ENCODE data around the gene ATXN1.

ATXN1 gene

DNA sequence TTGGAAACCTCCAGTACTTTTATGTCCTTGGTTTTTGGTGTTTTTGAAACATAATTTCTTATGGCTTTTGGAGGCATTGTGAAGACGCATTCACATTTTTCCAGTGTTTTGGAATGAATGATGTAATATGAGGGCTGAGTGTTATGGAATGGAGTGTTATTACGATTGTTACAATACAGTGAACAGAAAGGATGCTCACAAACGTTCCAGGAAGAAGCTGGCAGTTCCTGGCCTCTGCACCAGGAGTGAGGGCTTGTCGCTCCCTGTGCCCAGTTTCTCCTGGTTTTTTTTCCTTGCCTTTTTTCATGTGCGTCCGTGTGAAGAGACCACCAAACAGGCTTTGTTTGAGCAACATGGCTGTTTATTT, 502.6 kb downstream of the ATXN1 start:
- Histone ChIP-seq H3K36me3 (ENCODE audit: control insufficient read depth, insufficient read depth, low read length) (no peaks in the 10 kb centered on the region), H3K4me3 (replicated peaks; ENCODE audit: low read depth, low read length) (no peak overlapping the region), H3K27me3 (replicated peaks; ENCODE audit: control insufficient read depth, insufficient read depth, low read length) (no peaks in the 10 kb centered on the region; the same call in 1 of the 2 replicates)
- no peak for DNase-seq (ENCODE audit: extremely low read depth, insufficient read length)
- TF ChIP-seq, protein P1, sequence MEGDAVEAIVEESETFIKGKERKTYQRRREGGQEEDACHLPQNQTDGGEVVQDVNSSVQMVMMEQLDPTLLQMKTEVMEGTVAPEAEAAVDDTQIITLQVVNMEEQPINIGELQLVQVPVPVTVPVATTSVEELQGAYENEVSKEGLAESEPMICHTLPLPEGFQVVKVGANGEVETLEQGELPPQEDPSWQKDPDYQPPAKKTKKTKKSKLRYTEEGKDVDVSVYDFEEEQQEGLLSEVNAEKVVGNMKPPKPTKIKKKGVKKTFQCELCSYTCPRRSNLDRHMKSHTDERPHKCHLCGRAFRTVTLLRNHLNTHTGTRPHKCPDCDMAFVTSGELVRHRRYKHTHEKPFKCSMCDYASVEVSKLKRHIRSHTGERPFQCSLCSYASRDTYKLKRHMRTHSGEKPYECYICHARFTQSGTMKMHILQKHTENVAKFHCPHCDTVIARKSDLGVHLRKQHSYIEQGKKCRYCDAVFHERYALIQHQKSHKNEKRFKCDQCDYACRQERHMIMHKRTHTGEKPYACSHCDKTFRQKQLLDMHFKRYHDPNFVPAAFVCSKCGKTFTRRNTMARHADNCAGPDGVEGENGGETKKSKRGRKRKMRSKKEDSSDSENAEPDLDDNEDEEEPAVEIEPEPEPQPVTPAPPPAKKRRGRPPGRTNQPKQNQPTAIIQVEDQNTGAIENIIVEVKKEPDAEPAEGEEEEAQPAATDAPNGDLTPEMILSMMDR (IDR thresholded peaks at IDR 0.05; ENCODE audit: insufficient read depth, low read length, poor library complexity, severe bottlenecking), result no peak

DNA sequence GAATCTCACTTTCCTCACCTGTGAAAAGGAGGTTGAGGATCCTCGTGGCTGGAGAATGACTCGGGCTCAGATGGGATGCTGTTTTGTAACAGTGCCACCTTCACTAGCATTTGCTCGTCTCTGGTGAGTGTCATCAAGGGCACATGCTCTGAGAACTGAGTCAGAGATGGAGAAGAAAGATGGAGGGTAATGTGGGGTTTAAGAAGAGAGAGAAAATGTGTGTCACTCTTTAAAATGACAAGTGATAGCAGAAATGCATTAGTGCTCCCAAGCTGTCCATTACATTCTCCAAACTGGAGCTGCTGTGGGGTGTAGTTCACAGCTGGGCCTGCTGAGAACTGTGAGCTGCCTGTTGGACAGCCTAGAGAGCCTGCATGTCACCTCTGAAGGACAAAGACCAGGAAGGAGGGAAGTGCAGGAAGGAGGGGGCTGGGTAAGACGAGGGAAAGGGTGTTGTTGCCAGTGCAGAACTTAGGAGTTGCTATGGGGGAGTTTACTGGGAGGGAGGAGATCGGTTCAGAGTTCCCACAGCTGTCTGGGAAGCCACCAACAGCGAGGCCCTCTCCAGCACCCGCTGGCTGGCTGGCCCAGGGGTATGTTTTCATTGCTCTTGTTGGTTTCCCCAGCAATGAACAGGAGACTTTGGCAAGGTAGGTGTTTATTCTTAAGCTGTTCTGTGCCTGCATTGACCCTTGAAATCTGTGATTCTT, 503.1 kb downstream of the ATXN1 start:
- TF ChIP-seq, protein P1 (IDR thresholded peaks at IDR 0.05; ENCODE audit: insufficient read depth, low read length, poor library complexity, severe bottlenecking), result no peak
- Histone ChIP-seq H3K27me3 (replicated peaks; ENCODE audit: control insufficient read depth, insufficient read depth, low read length) (no peaks in the 10 kb centered on the region), H3K4me3 (replicated peaks; ENCODE audit: low read depth, low read length) (no peak overlapping the region), H3K36me3 (ENCODE audit: control insufficient read depth, insufficient read depth, low read length) (no peaks in the 10 kb centered on the region)
- no peak for DNase-seq (ENCODE audit: extremely low read depth, insufficient read length)

DNA sequence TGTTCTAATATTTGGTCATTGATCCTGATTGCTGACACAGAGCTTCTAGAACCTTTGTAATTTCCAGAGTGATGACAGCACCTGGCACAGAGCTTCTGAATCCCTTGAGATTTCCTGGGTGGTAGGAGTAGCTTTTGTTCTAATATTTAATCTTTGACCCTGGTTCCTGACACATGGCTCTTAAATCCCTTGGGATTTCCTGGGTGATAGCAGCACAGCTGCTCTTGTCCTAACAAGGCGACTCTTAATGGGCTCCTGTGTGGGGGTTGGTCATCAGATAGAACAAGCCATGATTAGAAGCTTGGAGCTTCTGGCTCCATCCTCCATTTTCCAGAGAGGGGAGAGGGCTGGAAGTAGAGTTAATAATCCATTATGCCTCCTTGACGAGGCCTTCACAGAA, 504.5 kb downstream of the ATXN1 start:
- Histone ChIP-seq H3K27me3 (replicated peaks; ENCODE audit: control insufficient read depth, insufficient read depth, low read length) (no peaks in the 10 kb centered on the region), H3K36me3 (ENCODE audit: control insufficient read depth, insufficient read depth, low read length) (no peaks in the 10 kb centered on the region), H3K4me3 (replicated peaks; ENCODE audit: low read depth, low read length) (no peak overlapping the region)
- TF ChIP-seq, protein P1 (IDR thresholded peaks at IDR 0.05; ENCODE audit: insufficient read depth, low read length, poor library complexity, severe bottlenecking), result no peak
- DNase-seq (ENCODE audit: extremely low read depth, insufficient read length), result no peak

DNA sequence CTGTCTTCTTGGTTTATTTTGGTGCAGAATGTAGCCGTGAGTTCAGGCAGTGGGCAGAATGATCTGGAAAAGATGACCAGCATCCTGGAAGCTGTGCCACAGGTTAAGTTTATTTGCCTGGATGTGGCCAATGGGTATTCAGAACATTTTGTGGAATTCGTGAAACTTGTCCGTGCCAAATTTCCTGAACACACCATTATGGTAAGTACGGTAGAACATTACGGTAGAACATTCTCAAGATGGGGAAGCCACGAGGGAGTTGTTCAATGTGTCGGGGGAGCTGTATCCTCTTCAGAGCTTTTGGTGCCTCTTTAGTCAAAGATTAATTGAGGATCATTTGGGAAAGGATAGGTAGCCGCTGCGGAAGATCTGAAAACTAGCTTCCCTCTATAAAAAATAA, 506.7 kb downstream of the ATXN1 start:
- DNase-seq (ENCODE audit: extremely low read depth, insufficient read length), result no peak
- Histone ChIP-seq H3K36me3 (ENCODE audit: control insufficient read depth, insufficient read depth, low read length) (no peaks in the 10 kb centered on the region), H3K4me3 (replicated peaks; ENCODE audit: low read depth, low read length) (no peak overlapping the region), H3K27me3 (replicated peaks; ENCODE audit: control insufficient read depth, insufficient read depth, low read length) (no peaks in the 10 kb centered on the region)
- TF ChIP-seq, protein P1 (IDR thresholded peaks at IDR 0.05; ENCODE audit: insufficient read depth, low read length, poor library complexity, severe bottlenecking), result no peak

DNA sequence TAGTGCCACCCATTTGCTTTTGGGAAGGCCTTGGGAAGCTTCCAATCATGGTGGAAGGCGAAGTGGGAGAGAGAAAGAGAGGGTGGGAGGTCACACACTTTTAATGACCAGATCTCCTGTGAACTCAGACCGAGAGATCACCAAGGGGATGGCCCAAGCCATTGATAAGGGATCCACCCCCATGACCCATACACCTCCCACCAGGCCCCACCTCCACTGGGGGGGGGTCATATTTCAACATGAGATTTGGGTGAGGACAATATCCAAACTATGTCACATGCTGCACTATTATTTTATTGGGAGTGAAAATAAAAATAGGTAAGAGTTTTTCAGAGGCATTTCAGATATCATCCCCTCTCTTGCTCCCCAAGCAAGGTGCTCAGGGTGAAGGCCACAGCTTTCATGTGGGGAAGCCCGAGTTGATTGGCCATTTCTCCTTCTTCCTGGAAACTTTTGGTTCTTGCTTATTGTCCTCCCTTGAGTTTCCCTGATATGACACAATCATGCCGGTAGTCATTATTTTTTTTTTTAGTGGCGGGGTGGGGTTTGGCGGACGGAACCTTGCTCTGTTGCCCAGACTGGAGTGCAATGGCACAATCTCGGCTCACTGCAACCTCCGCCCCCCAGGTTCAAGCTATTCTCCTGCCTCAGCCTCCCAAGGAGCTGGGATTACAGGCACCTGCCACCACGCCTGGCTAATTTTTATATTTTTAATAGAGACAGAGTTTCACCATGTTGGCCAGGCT, 507.7 kb downstream of the ATXN1 start:
- Histone ChIP-seq H3K36me3 (ENCODE audit: control insufficient read depth, insufficient read depth, low read length) (no peaks in the 10 kb centered on the region), H3K4me3 (replicated peaks; ENCODE audit: low read depth, low read length) (no peak overlapping the region), H3K27me3 (replicated peaks; ENCODE audit: control insufficient read depth, insufficient read depth, low read length) (no peaks in the 10 kb centered on the region)
- no peak for DNase-seq (ENCODE audit: extremely low read depth, insufficient read length)
- TF ChIP-seq, protein P1 (IDR thresholded peaks at IDR 0.05; ENCODE audit: insufficient read depth, low read length, poor library complexity, severe bottlenecking), result no peak
